Fibroblast of the aortic adventitia (primary cell): ENCODE measurements around the gene CYP2W1. TPM values are rescaled to one million over a fixed set of nuclear protein-coding genes. Genes with fewer than 3 reads are reported as not detected.

Experiments
- DNase-seq: peaks from one replicate; pipeline ENCODE4 v3.0.0-alpha.2; 2010; ENCODE audit warnings: low read depth
- H3K4me3 ChIP-seq: 2 replicates; pipeline ENCODE4 v1.5.1; 2011; ENCODE audit warnings: low read depth, mild to moderate bottlenecking, control low read depth, low read length, moderate library complexity
- total RNA-seq: library from RNA; depleted of rRNA; stranded (reverse); fragments of >200 nt; gene quantifications from 2 replicates; pipeline ENCODE4 v1.2.3, GENCODE V29; 2012; ENCODE audit warnings: low replicate concordance
- TF ChIP-seq, protein P1 (sequence below): IDR thresholded peaks from 2 replicates; pipeline ENCODE4 v1.5.1; 2011; ENCODE audit warnings: mild to moderate bottlenecking, low read length, control low read depth, inconsistent platforms; ENCODE audit not compliant: insufficient read depth

The CYP2W1 gene
- total RNA-seq, 1 donor: not detected

DNA sequence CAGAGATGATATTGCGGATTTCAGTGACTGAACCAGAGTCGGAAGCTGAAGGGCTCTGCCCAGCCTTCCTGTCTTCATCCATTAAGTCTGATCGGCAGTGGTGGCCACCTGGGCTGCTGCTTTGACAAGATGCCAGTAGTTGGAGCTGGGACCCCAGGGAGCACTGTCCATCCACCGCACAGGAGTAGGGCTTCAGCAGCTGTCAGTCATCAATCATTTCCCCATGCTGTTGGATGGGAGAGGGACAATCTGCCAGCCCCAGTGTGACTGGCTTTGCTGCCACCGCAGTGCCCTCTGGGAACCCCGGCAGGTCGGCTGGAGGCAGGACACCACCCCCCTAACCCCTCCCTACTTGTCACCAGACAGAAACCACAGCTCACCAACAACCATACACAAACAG is 38.4 kb downstream of the CYP2W1 start:
- TF ChIP-seq, protein P1, sequence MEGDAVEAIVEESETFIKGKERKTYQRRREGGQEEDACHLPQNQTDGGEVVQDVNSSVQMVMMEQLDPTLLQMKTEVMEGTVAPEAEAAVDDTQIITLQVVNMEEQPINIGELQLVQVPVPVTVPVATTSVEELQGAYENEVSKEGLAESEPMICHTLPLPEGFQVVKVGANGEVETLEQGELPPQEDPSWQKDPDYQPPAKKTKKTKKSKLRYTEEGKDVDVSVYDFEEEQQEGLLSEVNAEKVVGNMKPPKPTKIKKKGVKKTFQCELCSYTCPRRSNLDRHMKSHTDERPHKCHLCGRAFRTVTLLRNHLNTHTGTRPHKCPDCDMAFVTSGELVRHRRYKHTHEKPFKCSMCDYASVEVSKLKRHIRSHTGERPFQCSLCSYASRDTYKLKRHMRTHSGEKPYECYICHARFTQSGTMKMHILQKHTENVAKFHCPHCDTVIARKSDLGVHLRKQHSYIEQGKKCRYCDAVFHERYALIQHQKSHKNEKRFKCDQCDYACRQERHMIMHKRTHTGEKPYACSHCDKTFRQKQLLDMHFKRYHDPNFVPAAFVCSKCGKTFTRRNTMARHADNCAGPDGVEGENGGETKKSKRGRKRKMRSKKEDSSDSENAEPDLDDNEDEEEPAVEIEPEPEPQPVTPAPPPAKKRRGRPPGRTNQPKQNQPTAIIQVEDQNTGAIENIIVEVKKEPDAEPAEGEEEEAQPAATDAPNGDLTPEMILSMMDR: no peak

DNA sequence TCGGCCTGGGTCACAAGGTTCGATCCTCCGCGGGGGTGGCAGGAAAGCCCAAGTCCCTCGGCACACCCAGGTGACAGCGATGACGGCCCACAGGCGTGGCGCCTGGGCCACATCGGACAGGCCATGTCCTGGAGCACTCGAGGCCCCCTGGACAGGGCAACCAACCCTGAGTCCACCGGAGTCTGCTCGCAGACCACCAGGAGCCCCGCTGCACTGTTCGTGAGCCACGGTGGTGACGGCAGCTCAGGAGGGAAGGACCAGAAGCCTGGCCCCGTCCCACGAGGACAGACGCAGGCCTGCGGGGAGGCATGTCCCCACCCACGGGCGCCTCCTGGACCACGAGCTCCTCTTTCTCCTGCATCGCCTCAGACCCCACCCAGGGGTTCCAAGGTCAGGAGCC is 39.0 kb downstream of the CYP2W1 start:
- TF ChIP-seq, protein P1: no peak
- no peak for DNase-seq
- no peak overlapping the region for H3K4me3 ChIP-seq

More for the DNA sequence above, 38.4 kb downstream of the CYP2W1 start:
- no peak overlapping the region for H3K4me3 ChIP-seq
- DNase-seq: no peak

DNA sequence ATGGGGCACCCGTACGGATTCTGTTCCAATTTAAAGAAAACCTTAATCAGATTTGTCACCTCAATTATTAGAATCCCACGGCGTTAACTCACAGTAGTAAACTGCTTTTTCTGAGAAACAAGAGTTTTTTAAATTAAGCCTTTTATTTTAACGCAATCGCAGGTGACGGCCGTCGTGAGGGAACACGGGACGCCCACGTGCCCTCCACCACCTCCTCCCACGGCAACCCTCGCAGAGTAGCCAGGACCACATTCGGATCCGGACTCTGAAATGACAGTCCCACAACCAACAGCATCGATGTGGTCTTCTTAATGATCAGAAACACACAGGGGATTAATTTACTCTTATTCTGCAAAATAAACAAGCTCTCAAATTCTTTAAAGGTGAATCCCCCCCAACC is 39.4 kb downstream of the CYP2W1 start:
- TF ChIP-seq, protein P1: no peak
- no peak for DNase-seq
- no peak overlapping the region for H3K4me3 ChIP-seq

DNA sequence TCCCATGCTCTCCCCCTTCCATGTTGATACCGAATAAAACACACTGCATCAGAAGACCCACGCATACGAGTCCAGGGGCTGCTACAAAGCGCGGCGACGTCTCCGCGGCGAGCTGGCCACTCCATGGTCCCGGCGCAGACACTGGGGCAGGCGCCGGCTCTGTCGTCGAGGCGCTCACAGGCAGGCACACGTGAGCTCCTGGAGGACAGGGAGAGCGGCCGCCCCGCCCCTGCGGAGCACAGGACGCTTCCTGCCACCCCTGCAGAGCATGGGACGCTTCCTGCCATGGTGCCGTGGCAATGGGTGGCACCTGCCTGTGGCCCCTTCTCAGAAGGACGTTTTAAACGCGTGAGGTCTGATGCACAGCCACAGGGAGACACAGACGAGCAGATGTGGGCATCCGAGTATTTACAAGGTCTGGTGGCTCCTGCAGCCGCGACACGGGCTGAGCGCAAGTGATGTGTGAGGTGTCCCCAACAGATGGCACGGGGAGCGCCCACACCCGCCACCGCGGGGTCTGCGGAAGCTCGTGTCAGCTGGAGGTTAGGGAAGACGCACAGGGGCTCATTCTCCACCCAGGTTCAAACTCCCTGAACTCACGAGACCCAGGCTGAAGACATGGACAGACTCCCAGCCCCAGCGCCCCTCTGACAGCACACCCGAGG is 40.0 kb downstream of the CYP2W1 start:
- TF ChIP-seq, protein P1: no peak
- DNase-seq: no peak
- H3K4me3 ChIP-seq: no peak overlapping the region

DNA sequence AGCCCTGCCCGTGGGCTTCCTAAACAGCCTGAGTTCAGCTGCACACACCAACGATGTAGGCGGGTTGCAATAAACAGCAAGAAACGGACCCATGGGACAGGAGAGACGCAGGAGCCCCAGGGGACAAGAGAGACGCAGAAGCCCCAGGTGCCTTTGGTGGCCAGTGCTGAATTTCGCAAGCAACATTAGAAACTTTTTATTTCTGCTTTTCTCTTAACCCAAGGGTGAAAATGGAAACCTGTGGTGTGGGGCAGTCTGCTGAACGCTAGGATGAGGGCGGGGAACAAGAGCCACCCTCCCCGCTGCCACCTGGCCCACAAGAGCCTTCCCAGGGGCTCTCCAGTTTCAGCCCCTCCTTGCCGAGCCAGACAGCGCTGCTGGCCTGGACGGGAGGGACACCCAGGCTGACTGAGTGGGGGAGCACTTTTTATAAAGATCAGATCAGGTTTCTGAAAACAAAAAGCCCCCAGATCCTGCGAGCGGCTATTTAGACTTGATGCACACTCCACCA is 41.4 kb downstream of the CYP2W1 start:
- no peak overlapping the region for H3K4me3 ChIP-seq
- TF ChIP-seq, protein P1: no peak
- no peak for DNase-seq

DNA sequence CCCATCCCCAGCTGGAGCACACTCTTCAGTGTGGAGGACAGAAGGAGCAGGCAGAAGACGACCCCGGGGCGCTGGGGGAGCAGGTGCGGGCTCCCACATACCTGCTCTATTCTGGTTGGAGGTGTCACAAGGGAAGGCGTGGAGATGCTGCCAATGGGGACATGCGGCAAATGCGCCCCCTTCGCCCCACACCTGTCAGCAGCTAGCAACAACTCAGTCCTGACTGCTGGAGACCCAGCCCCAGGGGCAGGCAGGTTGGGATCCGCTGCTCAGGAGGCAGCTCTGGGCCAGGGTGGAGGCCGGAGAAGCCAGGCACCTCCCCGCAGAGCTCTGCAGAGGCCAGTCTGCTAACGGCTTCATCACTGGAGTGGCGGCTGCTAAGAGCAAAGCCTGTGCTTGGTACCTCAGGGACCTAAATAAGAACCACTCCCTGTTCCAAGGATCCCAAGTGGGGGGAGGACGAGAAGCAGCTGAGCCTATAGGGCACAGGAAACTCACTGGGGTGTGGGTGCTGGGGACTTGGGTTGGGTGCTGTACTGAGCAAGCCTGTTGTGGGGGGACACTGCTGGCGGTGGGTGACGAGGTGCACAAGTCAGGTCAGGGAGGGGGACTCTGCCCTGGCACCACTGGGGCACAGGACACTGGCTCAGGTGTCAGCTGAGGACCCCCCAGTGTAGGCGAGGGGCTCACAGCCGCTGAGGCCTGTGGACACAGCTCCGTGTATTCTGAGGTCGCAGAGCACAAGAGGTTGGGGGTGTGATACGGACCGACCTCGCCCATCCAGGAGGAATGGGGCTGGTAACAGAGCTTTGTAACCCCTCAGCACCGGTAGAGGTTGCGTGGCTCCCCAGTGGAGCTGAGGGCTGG is 42.1 kb downstream of the CYP2W1 start:
- no peak for DNase-seq
- TF ChIP-seq, protein P1: no peak
- no peak overlapping the region for H3K4me3 ChIP-seq
